A673 (cell line): ENCODE data around the gene TMEM240. TPM values are rescaled to one million over a fixed set of nuclear protein-coding genes. Genes with fewer than 3 reads are reported as not detected.

Experiments used
- BruUV-seq: library from RNA; stranded (reverse); fragments of 400-500 nt; replicated peaks from 2 replicates; lab custom pipeline; 2021; lab: Mats Ljungman, UMichigan
- CTCF ChIA-PET: fragments of 300-600 bp; sonication (Branson Sonifier 250); formaldehyde crosslinking; loops from one replicate; lab custom pipeline; 2022; ENCODE audit warnings: antibody characterized with exemption; lab: Charles Lee
- POLR2A ChIA-PET: fragments of 300-600 bp; sonication (Branson Sonifier 250); formaldehyde crosslinking; loops from one replicate; lab custom pipeline; 2022; ENCODE audit warnings: antibody characterized with exemption; ENCODE audit not compliant: low non-redundant PET; lab: Charles Lee
- DNase-seq: peaks from one replicate; pipeline ENCODE4 v3.0.0-alpha.2; 2015; ENCODE audit warnings: low spot score
- H3K27ac ChIP-seq: fragments of 200-600 bp; sonication (generic); 2 replicates; pipeline ENCODE4 v1.5.1; 2016; ENCODE audit warnings: mixed run types, low read depth, mild to moderate bottlenecking, mixed read lengths, antibody characterized with exemption, low read length; ENCODE audit not compliant: poor library complexity, severe bottlenecking
- H3K27me3 ChIP-seq: fragments of 200-600 bp; sonication (generic); replicated peaks from 2 replicates; pipeline ENCODE4 v1.6.1; 2017; ENCODE audit warnings: mixed run types, low read depth, mild to moderate bottlenecking, mixed read lengths, antibody characterized with exemption, low read length; ENCODE audit not compliant: insufficient read depth, poor library complexity
- H3K36me3 ChIP-seq: fragments of 200-600 bp; sonication (generic); 2 replicates; pipeline ENCODE4 v1.6.1; 2016; ENCODE audit warnings: mixed run types, mild to moderate bottlenecking, mixed read lengths, antibody characterized with exemption, low read length; ENCODE audit not compliant: insufficient read depth, poor library complexity, severe bottlenecking
- H3K4me1 ChIP-seq: fragments of 200-600 bp; sonication (generic); 2 replicates; pipeline ENCODE4 v1.6.1; 2017; ENCODE audit warnings: mixed run types, mild to moderate bottlenecking, mixed read lengths, antibody characterized with exemption, low read length; ENCODE audit not compliant: insufficient read depth, poor library complexity, severe bottlenecking
- H3K4me3 ChIP-seq: fragments of 200-600 bp; sonication (generic); 2 replicates; pipeline ENCODE4 v1.5.1; 2016; ENCODE audit warnings: low read depth, mixed run types, mild to moderate bottlenecking, mixed read lengths, low read length; ENCODE audit not compliant: poor library complexity, severe bottlenecking
- H3K9me3 ChIP-seq: fragments of 200-600 bp; sonication (generic); 2 replicates; pipeline ENCODE4 v1.6.1; 2016; ENCODE audit warnings: mixed run types, low read depth, mild to moderate bottlenecking, mixed read lengths, antibody characterized with exemption, low read length; ENCODE audit not compliant: poor library complexity, severe bottlenecking
- CTCF ChIP-seq: fragments of 300-800, 200-600 bp; sonication (generic); conservative IDR thresholded peaks from 2 replicates; pipeline ENCODE4 v1.5.1; 2017; ENCODE audit warnings: low read depth, mild to moderate bottlenecking, antibody characterized with exemption, low read length, moderate library complexity, mixed read lengths
- EZH2 ChIP-seq: fragments of 200-600 bp; sonication (generic); IDR thresholded peaks from 2 replicates; pipeline ENCODE4 v1.6.1; 2017; ENCODE audit warnings: borderline replicate concordance, low read depth, mild to moderate bottlenecking, mixed read lengths, antibody characterized with exemption, low read length; ENCODE audit not compliant: poor library complexity, severe bottlenecking
- intact Hi-C: fragments of 100-400 bp; cut with micrococcal nuclease; formaldehyde crosslinking; loops from one replicate; pipeline ENCODE4 v1.10.0; 2022; ENCODE audit not compliant: unreplicated experiment
- total RNA-seq: library from RNA; stranded (reverse); gene quantifications from 2 replicates; pipeline ENCODE4 v1.2.3, GENCODE V29; 2021

Gene TMEM240
- total RNA-seq, 1 experiment from 2014 or later = 6.8 TPM

- CTCF ChIA-PET = no interaction called here
- H3K4me3 ChIP-seq = no peak overlapping the region
- TF ChIP-seq EZH2 (no peak), CTCF (no peak)
- no peak for DNase-seq
- no peak overlapping the region for H3K27ac ChIP-seq
- H3K27me3 ChIP-seq = no peaks in the 10 kb centered on the region
- POLR2A ChIA-PET = no interaction called here
- peaks cover 52% of the 10 kb centered on the region for H3K36me3 ChIP-seq
- intact Hi-C loops = no loop called here
- H3K4me1 ChIP-seq = no peaks in the 10 kb centered on the region
- BruUV-seq = no TSS peak
- H3K9me3 ChIP-seq = no peaks in the 10 kb centered on the region
Observed at GRCh38 chr1:1563688-1564087, 23.3 kb upstream of the TMEM240 start.

DNA sequence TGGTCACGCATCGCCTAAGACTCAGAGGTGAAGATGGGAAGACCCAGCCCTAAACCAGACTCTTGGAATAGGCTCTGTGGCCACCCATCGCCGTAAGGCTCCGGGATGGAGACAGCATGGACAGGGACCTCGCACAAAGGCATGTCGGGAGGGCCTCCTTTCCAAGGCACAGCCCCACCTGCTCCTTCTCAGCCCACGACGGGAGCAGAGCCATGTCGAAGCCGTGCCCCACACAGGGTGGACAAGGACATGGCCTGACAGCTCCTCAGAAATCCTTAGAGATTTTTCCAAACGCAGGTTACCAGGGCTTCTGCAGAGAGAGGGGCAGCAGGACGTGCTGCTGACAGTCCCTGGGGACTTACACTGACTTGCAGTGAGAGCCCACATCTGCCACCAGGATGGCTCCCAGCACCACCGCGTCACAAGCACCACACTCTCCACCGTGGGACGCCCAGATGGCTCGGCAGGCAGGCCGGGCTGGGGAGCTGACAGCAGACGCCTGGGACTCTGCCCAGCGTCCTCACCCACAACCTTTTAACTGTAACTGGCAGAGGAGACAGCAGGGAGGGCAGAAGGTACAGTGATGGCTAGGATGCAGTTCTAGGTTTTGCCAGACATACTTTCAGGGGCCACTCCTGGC lies 22.3 kb upstream of the TMEM240 start:
- H3K9me3 ChIP-seq = no peaks in the 10 kb centered on the region
- H3K4me1 ChIP-seq = no peaks in the 10 kb centered on the region
- H3K27ac ChIP-seq = no peak overlapping the region
- intact Hi-C loops = no loop called here
- BruUV-seq = no TSS peak
- no peaks in the 10 kb centered on the region for H3K27me3 ChIP-seq
- CTCF ChIA-PET = no interaction called here
- H3K36me3 ChIP-seq = peaks cover 52% of the 10 kb centered on the region
- DNase-seq = no peak
- no peak for TF ChIP-seq CTCF
- no peak for TF ChIP-seq EZH2
- H3K4me3 ChIP-seq = no peak overlapping the region
- POLR2A ChIA-PET = no interaction called here

DNA sequence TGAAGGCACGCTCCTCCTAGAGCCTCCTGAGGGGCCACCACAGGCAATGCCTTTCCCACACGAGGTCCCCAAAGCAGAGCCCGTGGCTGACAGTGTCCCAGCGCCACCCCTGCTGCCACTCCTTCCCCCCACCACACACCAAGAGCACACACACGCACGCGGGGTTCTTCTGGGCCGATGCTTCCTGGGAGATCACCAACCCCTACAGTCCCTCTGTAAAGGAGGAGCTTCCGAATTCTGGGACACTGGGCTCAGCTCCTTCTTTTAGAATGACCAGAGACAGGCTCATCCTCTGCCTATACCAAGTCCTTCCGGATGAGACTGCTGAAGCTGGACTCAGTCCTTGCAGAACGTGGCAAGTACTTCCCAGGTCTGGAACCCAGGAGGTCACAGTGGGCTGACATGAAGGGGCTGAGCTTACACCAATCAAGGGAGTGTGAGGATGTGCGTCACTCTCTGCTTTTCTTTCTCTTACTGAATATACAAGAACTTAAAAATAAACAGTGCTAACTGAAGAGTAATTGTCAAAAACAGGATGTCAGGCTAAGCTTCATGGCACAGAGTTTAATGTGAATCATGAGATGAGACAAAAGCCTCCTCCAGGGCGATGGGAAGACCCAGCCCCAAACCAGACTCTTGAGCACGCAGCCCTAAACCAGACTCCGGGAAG lies 21.5 kb upstream of the TMEM240 start:
- H3K36me3 ChIP-seq = peaks cover 52% of the 10 kb centered on the region
- H3K9me3 ChIP-seq = no peaks in the 10 kb centered on the region
- H3K4me1 ChIP-seq = no peaks in the 10 kb centered on the region
- DNase-seq = no peak
- intact Hi-C loops = no loop called here
- H3K27me3 ChIP-seq = no peaks in the 10 kb centered on the region
- TF ChIP-seq EZH2 = no peak
- no peak for TF ChIP-seq CTCF
- no peak overlapping the region for H3K4me3 ChIP-seq
- H3K27ac ChIP-seq = no peak overlapping the region
- POLR2A ChIA-PET = interaction anchor here (0.5 kb wide), 1 partner anchor 45 kb away, joined by 3 read pairs; no protein-coding TSS in a partner anchor
- CTCF ChIA-PET = no interaction called here
- no TSS peak for BruUV-seq
